Cardiac muscle cell (in vitro differentiated cells and primary cell): Measurements from ENCODE around the gene TENT5C. TPM values are rescaled to one million over a fixed set of nuclear protein-coding genes. Genes with fewer than 3 reads are reported as not detected.

Experiments
- DNase-seq, 2 donors: peaks; one replicate each; pipeline versions ENCODE4 v3.0.0 to v3.0.0-alpha.2; 2010 to 2017; ENCODE audit warnings: low read depth in 1 of 2, low spot score in 1 of 2
- H3K27ac ChIP-seq: fragments of 200-600 bp; sonication (generic); 2 replicates; pipeline ENCODE4 v1.5.1; 2016
- H3K27me3 ChIP-seq: fragments of 200-600 bp; sonication (generic); 2 replicates; pipeline ENCODE4 v1.6.0; 2016; ENCODE audit warnings: control low read depth
- H3K36me3 ChIP-seq: fragments of 200-600 bp; sonication (generic); 2 replicates; pipeline ENCODE4 v1.5.1; 2016; ENCODE audit warnings: control low read depth
- H3K4me1 ChIP-seq: fragments of 200-600 bp; sonication (generic); 2 replicates; pipeline ENCODE4 v1.8.1; 2017; ENCODE audit warnings: low read depth, mild to moderate bottlenecking, mixed run types
- H3K4me3 ChIP-seq: fragments of 200-600 bp; sonication (generic); 2 replicates; pipeline ENCODE4 v1.5.1; 2016; ENCODE audit warnings: mild to moderate bottlenecking
- H3K9me3 ChIP-seq: fragments of 200-600 bp; sonication (generic); 2 replicates; pipeline ENCODE4 v1.5.1; 2017; ENCODE audit warnings: low read depth, mild to moderate bottlenecking, control low read depth
- polyA plus RNA-seq: library from polyadenylated mRNA; unstranded; fragments of >200 nt; fragmentation: Nextera tagmentation; extraction: Ambion mirVana; gene quantifications from 2 replicates; pipeline ENCODE4 v1.2.1, GENCODE V29; 2016
- total RNA-seq: library from RNA; depleted of rRNA; stranded (reverse); fragments of >200 nt; gene quantifications from 2 replicates; pipeline ENCODE4 v1.2.3, GENCODE V29; 2016
- TF ChIP-seq, protein P1 (sequence below): IDR thresholded peaks from 2 replicates; pipeline ENCODE4 v1.5.1; 2012; ENCODE audit warnings: low read depth, mild to moderate bottlenecking, low read length

The TENT5C gene
- total and polyA plus RNA-seq, 2 experiments from 2014 or later: 0.63 to 1.1 TPM

DNA sequence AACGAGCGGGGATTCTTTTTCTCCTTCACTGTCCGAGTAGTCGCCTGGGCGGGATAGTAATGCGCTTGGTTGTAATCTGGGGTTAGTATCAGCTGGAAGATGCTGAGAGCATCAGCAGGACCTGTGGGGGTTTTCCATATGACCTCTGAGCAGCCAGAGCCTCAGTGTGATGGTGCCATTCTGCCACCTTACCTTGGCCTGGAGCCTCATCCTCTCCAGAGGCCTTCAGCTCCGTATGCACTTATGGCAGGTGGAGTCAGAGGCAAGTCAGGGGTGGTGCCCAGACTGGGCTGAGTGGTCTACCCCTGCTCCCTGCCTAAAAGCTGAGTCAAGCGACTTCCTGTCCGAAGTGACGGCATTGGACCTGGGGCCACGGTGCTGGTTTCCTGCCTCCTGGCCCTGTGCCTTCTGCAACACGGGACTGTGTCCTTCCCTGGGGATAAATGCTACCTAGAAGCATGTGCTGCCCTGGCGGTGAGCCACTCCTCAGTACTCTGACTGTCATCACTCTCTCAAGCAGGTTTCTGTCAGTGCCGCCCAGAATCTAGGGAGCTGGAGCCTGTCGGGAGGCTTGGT is 24.7 kb downstream of the TENT5C start:
- no peaks in the 10 kb centered on the region for H3K27me3 ChIP-seq
- TF ChIP-seq, protein P1, sequence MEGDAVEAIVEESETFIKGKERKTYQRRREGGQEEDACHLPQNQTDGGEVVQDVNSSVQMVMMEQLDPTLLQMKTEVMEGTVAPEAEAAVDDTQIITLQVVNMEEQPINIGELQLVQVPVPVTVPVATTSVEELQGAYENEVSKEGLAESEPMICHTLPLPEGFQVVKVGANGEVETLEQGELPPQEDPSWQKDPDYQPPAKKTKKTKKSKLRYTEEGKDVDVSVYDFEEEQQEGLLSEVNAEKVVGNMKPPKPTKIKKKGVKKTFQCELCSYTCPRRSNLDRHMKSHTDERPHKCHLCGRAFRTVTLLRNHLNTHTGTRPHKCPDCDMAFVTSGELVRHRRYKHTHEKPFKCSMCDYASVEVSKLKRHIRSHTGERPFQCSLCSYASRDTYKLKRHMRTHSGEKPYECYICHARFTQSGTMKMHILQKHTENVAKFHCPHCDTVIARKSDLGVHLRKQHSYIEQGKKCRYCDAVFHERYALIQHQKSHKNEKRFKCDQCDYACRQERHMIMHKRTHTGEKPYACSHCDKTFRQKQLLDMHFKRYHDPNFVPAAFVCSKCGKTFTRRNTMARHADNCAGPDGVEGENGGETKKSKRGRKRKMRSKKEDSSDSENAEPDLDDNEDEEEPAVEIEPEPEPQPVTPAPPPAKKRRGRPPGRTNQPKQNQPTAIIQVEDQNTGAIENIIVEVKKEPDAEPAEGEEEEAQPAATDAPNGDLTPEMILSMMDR: no peak
- peak in 1 of 2 donors; percentile 49 for DNase-seq
- no peak overlapping the region for H3K27ac ChIP-seq
- no peaks in the 10 kb centered on the region for H3K9me3 ChIP-seq
- no peak overlapping the region for H3K4me3 ChIP-seq
- H3K36me3 ChIP-seq: no peaks in the 10 kb centered on the region
- peaks cover 14% of the 10 kb centered on the region for H3K4me1 ChIP-seq

DNA sequence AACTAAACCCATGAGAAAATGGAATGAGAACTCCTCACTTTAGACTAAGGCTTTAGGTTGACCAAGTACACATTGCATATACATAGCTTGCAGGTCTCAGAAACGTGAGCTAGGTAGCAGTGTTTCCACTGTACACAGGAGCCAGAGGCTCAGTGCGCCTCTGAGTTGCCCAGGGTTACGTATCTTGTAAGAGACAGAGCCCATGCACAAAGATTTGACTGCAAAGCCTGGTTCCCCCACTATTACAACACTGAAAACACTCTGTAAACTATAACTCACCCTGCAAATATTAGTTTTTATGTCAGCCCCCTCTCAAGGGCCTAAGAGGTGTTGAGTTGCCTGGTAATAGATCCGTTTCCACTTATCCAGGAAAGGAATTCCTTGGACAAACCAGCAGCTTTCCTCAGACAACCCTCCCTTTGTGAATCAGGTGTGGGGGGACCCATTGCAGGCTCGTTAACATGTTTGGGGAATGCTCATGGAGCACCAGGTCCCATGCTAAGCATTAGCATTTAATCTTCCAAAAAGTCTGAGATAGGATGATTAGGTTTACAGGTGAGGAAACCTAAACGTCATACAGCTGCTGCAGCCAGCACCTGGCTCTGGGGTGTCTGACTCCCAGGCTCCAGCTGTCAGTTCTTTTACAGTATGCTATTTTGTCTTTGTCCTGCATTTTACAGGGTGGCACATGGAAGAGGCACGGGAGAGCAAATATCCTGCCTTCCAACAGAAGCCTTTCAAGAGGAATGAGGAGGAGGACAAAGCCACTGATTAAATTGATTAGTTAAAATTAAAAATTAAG is 25.7 kb downstream of the TENT5C start:
- H3K27ac ChIP-seq: no peak overlapping the region
- H3K4me3 ChIP-seq: no peak overlapping the region
- H3K27me3 ChIP-seq: no peaks in the 10 kb centered on the region
- peak in 1 of 2 donors; percentile 3 for DNase-seq
- peaks cover 14% of the 10 kb centered on the region for H3K4me1 ChIP-seq
- TF ChIP-seq, protein P1: no peak
- no peaks in the 10 kb centered on the region for H3K36me3 ChIP-seq
- H3K9me3 ChIP-seq: no peaks in the 10 kb centered on the region

DNA sequence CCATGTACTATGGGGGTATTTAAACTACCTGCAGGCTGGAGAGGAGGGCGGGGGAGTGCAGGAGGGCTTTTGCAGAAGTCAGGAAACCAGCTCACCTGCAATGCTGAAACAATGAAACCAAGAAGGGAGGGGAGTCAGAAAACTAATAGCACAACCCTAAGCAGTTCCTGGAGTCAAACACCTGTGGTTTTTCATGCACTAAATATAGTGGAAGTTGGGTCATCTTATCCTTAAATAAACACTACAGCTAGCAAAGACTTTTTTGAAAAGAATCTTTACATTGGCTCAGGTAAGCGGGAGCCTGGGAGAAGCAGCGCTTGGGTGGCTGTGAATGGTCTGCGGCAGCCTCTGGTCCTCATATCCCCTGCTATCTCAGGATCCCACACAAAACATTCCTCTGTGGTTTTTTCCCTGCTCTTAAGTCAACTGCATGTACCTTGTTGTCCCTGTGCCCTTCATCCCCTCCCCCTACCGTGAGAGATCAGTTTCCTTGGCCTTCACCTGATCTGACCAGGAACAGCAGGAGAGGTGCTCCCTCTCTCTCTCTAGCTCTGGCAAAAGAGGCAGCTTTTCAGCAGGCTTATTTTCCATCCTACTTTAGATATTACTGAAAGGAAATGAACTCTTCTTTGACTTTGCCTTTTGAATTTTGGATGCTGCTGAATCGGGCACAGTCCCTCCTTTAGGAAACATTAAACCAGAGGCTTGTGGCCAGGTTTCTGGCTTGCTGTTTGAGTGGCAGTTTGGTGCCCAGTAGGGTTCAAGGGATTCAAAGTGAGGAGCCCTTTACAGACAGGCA is 26.6 kb downstream of the TENT5C start:
- no peak overlapping the region for H3K27ac ChIP-seq
- H3K4me1 ChIP-seq: peaks cover 14% of the 10 kb centered on the region
- no peak for DNase-seq
- H3K36me3 ChIP-seq: no peaks in the 10 kb centered on the region
- H3K4me3 ChIP-seq: no peak overlapping the region
- TF ChIP-seq, protein P1: no peak
- no peaks in the 10 kb centered on the region for H3K27me3 ChIP-seq
- no peaks in the 10 kb centered on the region for H3K9me3 ChIP-seq

DNA sequence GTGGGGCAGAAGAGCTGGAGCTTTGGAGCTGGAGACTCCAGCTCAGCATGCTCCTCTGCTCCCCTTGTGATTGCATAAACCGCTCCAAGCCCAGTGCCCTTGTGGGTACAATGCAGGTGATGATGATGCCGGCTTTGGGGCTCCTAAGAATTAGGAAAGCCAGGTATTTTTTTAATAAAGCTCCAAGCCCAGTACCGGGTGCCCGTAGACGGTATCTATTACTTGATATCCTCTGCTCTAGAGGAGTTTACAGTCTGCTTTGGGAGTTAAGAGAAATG is 27.2 kb downstream of the TENT5C start:
- Histone ChIP-seq H3K36me3 (no peaks in the 10 kb centered on the region), H3K27ac (no peak overlapping the region), H3K4me3 (no peak overlapping the region), H3K4me1 (peaks cover 14% of the 10 kb centered on the region), H3K27me3 (no peaks in the 10 kb centered on the region), H3K9me3 (no peaks in the 10 kb centered on the region)
- TF ChIP-seq, protein P1: no peak
- no peak for DNase-seq

DNA sequence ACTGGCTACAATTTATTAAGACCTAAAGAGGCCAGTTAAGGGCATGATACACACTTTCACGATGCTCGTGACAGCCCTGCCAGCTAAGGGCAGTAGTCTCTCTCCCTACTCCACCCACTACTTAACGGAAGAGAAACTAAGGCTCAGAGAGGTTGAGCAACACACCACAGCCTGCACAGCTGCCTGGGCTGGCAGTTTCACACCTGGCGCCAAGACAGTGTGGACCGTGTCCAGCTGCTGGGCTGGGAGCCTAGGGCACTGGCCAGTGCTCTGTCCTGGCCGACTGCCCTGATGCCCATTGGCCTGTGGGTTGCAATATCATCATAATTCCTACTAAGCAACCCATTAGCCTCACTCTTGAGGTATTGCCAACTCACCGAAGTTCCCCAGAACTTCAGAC is 27.6 kb downstream of the TENT5C start:
- Histone ChIP-seq H3K36me3 (no peaks in the 10 kb centered on the region), H3K27ac (no peak overlapping the region), H3K4me1 (peaks cover 14% of the 10 kb centered on the region), H3K9me3 (no peaks in the 10 kb centered on the region), H3K27me3 (no peaks in the 10 kb centered on the region), H3K4me3 (no peak overlapping the region)
- TF ChIP-seq, protein P1: no peak
- DNase-seq: no peak
